ENCODE results near the gene STIM1.
A peak's percentile ranks its signal among the peaks of the same experiment; 100 is the strongest.

Gene STIM1

DNA sequence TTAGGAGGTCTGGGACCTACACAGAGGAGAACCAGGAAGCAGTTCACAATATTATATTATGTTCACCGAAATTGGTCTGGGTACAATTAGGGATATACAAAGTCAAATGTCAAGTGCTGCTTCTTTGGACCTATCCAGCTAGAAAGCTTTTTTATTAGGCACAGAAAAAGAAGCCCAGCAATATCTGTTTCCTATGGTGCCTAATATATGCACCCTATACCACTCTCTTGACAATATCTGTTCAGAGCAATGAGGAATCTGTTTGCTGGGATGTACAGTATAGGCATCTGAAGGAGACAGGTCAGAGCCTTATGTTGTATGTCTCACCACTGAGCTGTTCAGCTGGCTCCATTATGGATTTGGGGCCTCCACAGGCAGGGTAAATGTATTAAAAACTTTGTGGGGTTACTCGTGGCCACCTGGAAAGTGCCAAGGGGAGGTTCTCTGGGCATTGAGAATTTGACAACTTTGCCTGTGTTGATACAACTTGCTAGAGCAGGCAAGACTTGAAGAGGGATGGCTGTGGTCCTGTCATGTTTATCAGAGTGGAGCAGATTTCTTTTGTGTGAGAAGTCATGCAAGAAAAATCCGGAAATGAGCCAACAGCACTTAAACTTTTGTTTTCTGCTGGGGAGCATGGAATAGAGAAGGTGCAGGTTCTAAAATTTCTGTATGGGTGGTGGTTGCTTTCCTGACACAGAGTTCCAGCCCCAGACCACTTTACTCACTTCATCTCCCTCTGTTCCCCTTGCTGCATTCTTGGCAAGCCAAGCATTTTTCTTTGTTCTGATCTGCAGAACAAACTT is 10.1 kb downstream of the STIM1 start:
- H3K4me3 ChIP-seq (ENCODE audit: low read depth, low read length) = no peak overlapping the region
- H3K27ac ChIP-seq = peak overlapping the region; percentile 20
- in situ Hi-C loops (cut with HindIII; ENCODE audit: low pct_ligation_motif_present, low sequenced_read_pairs) = no loop called here
- DNase-seq = peak; percentile 43
- no peaks in the 10 kb centered on the region for H3K36me3 ChIP-seq (replicated peaks)
- TF ChIP-seq, protein P1, sequence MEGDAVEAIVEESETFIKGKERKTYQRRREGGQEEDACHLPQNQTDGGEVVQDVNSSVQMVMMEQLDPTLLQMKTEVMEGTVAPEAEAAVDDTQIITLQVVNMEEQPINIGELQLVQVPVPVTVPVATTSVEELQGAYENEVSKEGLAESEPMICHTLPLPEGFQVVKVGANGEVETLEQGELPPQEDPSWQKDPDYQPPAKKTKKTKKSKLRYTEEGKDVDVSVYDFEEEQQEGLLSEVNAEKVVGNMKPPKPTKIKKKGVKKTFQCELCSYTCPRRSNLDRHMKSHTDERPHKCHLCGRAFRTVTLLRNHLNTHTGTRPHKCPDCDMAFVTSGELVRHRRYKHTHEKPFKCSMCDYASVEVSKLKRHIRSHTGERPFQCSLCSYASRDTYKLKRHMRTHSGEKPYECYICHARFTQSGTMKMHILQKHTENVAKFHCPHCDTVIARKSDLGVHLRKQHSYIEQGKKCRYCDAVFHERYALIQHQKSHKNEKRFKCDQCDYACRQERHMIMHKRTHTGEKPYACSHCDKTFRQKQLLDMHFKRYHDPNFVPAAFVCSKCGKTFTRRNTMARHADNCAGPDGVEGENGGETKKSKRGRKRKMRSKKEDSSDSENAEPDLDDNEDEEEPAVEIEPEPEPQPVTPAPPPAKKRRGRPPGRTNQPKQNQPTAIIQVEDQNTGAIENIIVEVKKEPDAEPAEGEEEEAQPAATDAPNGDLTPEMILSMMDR (IDR thresholded peaks at IDR 0.05; ENCODE audit: low read depth, low read length, missing control alignments) = no peak
- no peaks in the 10 kb centered on the region for H3K27me3 ChIP-seq (replicated peaks)

- Histone ChIP-seq H3K27me3 (replicated peaks) (no peaks in the 10 kb centered on the region), H3K4me3 (ENCODE audit: low read depth, low read length) (no peak overlapping the region), H3K36me3 (replicated peaks) (no peaks in the 10 kb centered on the region), H3K27ac (peak overlapping the region; percentile 20)
- in situ Hi-C loops (cut with HindIII; ENCODE audit: low pct_ligation_motif_present, low sequenced_read_pairs) = no loop called here
- peak; percentile 8 for DNase-seq
- TF ChIP-seq, protein P1 (IDR thresholded peaks at IDR 0.05; ENCODE audit: low read depth, low read length, missing control alignments) = no peak
Measured at GRCh38 chr11:3866206-3866605, 10.7 kb downstream of the STIM1 start.

GRCh38 chr11:3866836-3867208 is 11.4 kb downstream of the STIM1 start:
- no peaks in the 10 kb centered on the region for H3K27me3 ChIP-seq (replicated peaks)
- in situ Hi-C loops (cut with HindIII; ENCODE audit: low pct_ligation_motif_present, low sequenced_read_pairs) = no loop called here
- no peak overlapping the region for H3K27ac ChIP-seq
- H3K36me3 ChIP-seq (replicated peaks) = no peaks in the 10 kb centered on the region
- DNase-seq = no peak
- no peak overlapping the region for H3K4me3 ChIP-seq (ENCODE audit: low read depth, low read length)
- TF ChIP-seq, protein P1 (IDR thresholded peaks at IDR 0.05; ENCODE audit: low read depth, low read length, missing control alignments) = no peak

DNA sequence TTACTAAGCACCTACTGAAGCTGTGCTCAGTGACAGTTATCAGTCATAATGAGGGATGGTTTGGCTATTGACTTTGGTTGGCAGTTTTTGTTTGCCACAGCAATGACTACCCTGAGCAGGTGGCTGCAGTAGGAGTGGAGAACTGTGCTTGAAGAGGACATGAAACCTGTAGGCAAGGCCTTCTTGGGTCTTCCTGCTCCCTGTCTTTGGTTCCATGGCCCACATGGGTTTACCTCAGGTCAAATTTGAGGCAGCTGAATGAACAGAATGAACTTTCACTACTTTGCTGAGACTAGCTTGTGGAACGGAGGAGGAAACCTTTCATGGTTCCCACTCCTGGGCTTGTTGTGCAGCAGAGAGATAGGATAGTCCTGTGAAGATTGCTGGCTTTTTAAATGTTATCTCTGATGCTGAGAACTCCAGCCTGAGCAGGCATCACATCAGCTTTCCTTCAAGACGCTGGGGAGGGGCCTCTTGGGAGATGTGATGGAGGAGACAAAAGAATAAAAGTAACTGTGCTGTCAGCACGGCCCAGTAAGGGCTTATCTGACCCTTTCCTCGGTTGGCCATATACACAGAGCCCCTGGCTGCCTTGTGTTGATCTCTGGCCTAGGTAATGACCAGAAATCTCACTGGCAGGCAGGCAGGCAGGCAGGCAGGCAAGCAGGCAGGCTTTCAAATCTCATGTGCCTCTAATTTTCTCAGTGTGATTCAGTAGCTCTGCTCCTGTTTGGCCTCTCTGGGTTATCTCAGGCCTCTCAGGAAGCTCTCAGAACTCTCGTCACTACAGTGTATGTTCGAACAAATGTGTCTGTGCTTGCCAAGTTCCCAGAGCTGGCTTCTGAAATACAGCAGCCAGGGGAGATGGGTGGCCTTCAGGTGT is 12.0 kb downstream of the STIM1 start:
- H3K27ac ChIP-seq = no peak overlapping the region
- no peaks in the 10 kb centered on the region for H3K36me3 ChIP-seq (replicated peaks)
- H3K4me3 ChIP-seq (ENCODE audit: low read depth, low read length) = no peak overlapping the region
- no peaks in the 10 kb centered on the region for H3K27me3 ChIP-seq (replicated peaks)
- in situ Hi-C loops (cut with HindIII; ENCODE audit: low pct_ligation_motif_present, low sequenced_read_pairs) = no loop called here
- TF ChIP-seq, protein P1 (IDR thresholded peaks at IDR 0.05; ENCODE audit: low read depth, low read length, missing control alignments) = no peak
- peak; percentile 29 for DNase-seq

DNA sequence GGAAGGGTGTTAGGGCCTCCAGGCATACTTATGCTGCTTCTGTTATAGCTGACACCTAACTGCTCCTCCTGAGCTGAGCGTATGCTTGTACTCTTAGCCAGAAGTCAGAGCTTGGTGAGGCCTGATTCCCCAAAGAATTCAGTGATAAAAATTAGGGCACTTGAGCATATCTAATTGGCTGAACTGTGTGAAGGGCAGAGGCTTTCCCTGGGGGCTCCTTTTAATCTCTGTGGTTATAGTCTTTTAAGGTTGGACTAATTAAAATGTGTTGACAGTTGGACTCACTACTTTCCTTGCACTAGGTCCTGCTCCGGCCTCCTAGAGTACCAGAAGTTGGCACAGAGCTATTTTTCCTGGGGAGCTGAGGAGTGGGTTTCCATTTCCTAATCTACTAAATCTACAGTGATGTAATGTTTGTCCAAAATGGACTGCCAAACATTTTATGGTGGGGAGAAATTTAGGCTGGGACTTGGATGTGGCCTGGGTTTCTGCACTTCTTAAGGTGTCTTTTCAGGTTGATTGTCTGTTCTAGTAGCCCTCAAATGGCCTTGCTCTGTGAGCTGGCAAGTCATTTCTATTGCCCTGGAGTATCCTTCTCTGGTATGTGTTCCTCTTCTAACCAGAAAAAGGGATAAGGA is 18.4 kb downstream of the STIM1 start:
- H3K36me3 ChIP-seq (replicated peaks) = no peaks in the 10 kb centered on the region
- H3K27me3 ChIP-seq (replicated peaks) = no peaks in the 10 kb centered on the region
- no peak overlapping the region for H3K27ac ChIP-seq
- DNase-seq = no peak
- in situ Hi-C loops (cut with HindIII; ENCODE audit: low pct_ligation_motif_present, low sequenced_read_pairs) = no loop called here
- TF ChIP-seq, protein P1 (IDR thresholded peaks at IDR 0.05; ENCODE audit: low read depth, low read length, missing control alignments) = no peak
- no peak overlapping the region for H3K4me3 ChIP-seq (ENCODE audit: low read depth, low read length)

All from brain microvascular endothelial cell (primary cell).